Stimulated activated CD4-positive, alpha-beta T cell treated with anti-CD3 and anti-CD28 coated beads, TNF-alpha, amount 100 ng/mL, for 1 hour (primary cell): Measurements from ENCODE around the gene CERS6.
"Not testable (repeated sequence)": the region's sequence is repeated elsewhere in the genome, so short reads cannot be mapped to it uniquely, and the experiment has no call there.

Source experiments
- DNase-seq, 3 donors: peaks; one replicate each; pipeline ENCODE4 v3.0.0-alpha.2; 2020; ENCODE audit warnings: low read depth in 3 of 3, low spot score in 1 of 3

Gene CERS6, protein sequence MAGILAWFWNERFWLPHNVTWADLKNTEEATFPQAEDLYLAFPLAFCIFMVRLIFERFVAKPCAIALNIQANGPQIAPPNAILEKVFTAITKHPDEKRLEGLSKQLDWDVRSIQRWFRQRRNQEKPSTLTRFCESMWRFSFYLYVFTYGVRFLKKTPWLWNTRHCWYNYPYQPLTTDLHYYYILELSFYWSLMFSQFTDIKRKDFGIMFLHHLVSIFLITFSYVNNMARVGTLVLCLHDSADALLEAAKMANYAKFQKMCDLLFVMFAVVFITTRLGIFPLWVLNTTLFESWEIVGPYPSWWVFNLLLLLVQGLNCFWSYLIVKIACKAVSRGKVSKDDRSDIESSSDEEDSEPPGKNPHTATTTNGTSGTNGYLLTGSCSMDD

GRCh38 chr2:168455645-168456520 lies at the start of gene CERS6:
Gene CERS6 (plus strand): TSS chr2:168456272. CDS start chr2:168456449, 177 bp downstream.
- peak; percentile 30 to 61 (median 55) for DNase-seq

GRCh38 chr2:168412301-168412700 lies 43.8 kb upstream of the CERS6 start:
- not testable (repeated sequence) for DNase-seq

DNA sequence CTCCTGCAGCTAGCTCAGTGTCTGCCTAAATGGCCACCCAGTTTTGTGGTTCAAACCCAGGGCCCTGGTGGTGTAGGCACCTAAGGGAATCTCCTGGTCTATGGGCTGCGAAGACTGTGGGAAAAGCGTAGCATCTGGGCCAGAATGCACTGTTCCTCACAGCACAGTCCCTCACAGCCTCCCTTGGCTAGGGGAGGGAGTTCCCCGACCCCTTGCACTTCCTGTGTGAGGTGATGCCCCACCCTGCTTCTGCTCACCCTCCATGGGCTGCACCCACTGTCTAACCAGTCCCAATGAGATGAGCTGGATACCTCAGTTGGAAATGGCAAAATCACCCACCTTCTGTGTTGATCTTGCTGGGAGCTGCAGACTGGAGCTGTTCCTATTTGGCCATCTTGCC lies 43.0 kb upstream of the CERS6 start:
- not testable (repeated sequence) for DNase-seq

DNA sequence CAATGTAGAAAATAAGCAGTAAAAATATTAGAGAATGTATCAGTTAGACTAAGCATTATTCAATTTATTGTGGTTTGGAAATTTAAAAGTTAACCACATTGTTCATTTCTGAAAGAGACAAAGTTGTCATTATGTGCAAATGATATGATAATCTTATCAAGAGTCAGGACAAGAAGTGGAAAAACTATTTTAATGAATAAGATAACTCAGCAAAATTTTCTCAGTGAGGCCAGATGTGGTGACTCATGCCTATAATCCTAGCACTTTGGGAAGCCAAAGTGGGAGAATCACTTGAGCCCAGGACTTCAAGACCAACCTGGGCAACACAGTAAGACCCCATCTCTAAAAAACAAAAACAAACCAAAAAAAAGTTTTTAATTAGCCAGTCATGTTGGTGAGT lies 39.5 kb upstream of the CERS6 start:
- no peak for DNase-seq

DNA sequence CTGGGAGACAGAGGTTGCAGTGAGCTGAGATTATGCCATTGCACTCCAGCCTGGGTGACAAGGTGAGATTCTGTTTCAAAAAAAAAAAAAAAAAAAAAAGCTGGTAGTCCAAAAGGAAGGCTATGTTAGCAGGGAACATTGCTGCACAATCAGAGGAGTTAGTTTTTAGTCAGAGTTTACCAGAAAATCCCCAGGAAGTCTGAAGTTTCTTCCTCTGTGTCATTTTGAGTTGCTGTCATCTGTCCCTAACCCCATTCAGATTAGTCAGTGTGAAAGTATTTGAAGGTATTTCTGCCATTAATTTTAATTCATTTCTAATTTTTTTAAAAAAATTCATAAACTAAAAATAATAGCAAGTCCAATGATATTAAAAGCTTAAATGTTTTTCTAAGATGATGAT lies 33.5 kb upstream of the CERS6 start:
- DNase-seq, result no peak

DNA sequence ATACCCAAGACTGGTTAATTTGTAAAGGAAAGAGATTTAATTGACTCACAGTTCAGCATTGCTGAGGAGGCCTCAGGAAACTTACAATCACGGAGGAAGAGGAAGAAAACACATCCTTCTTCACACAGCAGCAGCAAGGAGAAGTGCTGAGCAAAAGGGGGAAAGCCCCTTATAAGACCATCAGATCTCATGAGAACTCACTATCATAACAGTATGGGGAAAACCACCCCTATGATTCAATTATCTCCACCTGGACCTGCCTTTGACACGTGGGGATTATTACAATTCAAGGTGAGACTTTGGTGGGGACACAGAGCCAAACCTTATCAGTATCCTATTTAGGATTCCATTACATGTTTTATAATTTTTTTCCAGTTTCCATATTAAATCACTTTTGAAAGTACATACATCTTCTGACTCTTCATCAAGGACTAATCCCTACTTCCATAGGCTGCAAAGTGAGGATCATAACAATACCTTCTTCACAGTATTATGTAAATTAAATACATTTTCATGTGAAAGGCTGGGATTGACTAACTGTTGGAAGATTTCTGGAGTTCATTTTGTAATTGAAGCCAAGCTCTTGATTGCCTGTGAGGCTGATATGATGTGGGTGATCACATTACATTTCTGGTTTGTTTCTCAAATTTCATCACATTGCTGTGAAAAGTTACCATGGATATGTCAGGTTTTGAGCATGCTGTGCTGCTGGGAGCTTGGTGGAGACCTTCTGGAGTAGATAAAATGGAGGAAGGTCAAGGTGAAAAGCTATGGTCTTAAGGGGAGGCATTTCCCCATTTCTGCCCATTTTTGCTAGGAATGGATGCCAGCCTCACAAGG lies 31.7 kb upstream of the CERS6 start:
- no peak for DNase-seq

GRCh38 chr2:168424971-168425370 lies 31.1 kb upstream of the CERS6 start:
- no peak for DNase-seq

- DNase-seq, result no peak
These were observed 29.2 kb upstream of the CERS6 start for GRCh38 chr2:168426861-168427260.

DNA sequence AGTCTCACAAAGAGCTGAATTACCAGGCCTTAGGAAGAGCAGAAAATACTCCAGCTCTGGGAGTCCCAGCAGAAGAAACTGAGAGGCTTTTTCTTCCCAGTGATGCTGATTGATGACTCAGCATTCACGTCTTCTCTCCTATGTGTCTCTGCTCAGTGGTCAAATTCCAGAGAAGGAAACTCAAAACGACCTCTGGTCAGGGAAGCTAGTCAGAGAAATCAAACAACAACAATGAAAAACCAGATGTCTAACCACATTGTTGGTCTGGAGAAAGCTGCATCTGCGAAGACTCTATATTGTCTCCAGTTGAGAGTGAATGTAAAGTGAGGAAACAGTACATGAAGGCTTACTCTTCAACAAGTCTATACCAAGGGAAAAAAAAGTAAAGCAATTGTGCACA lies 28.6 kb upstream of the CERS6 start:
- no peak for DNase-seq

DNA sequence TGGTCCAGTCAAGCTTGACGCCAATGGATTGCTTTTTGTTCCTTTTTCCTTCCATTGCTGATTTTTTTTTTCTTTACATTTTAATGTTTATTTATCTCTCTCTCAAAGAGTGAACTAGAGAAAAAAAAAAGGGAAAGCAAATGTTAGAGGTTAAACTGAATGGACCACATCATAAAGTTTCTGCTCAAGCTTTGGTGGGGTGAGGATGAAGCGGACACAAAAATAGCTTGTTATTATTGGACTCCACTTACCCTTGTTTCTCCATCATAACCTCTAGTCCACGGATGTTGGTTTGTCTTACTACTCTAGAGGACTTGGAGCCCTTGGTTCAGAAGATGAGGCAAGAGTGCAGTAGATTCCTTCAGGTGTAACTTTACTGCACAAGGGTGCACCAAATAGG lies 27.6 kb upstream of the CERS6 start:
- no peak for DNase-seq

DNA sequence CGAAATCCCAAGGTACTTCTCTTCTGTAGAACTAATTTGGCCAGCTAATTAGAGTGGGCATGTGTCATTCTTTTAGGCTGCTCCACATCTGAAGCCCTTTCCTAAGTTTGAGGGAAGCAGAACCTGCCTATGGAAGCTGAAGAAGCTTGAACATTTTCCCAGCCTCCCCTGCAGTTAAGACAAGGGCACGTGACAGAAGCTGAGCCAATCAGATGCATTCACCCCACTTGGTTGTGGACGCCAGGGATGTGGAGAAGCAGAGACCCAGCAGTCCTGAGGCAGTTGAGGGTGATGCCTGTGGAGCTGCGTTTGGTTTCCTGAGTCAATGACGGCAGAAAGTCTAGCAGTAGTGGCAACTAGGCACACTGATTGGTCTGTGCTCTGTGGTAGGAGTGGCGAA lies 26.1 kb upstream of the CERS6 start:
- no peak for DNase-seq

GRCh38 chr2:168430431-168430830 lies 25.6 kb upstream of the CERS6 start:
- DNase-seq, result no peak

- DNase-seq, result no peak
These were observed 24.6 kb upstream of the CERS6 start for GRCh38 chr2:168431301-168432024.

- DNase-seq, result no peak
These were observed 24.0 kb upstream of the CERS6 start for GRCh38 chr2:168432100-168432499.

DNA sequence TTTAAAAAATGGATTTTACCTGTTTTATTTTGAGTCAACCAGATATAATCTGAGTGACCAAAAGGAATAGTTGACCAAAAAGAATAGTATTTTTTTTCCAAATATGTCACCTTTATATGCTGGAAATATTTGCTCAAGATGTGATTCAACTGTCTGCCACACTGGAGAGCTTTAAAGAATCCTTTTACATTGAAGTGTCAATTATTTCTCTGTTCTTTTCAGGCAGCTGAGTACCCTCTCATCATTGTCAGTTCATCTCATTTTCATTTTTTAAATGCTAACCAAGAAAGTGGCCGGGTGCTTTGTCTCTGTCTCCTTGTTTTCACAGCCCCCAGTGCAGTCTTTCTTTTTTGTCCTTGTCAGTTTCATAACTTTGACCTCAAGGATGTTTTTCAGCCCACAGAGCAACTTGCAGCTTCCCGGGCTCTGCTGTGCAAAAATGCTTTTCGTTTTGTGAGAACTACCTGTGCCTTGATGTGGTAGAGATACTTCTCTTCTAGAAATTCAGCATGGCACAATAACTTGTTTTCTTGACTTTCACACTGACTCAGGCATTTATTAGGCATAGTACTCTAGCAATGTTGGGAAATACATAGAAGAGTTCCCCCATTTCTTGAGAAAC lies 23.4 kb upstream of the CERS6 start:
- no peak for DNase-seq

DNA sequence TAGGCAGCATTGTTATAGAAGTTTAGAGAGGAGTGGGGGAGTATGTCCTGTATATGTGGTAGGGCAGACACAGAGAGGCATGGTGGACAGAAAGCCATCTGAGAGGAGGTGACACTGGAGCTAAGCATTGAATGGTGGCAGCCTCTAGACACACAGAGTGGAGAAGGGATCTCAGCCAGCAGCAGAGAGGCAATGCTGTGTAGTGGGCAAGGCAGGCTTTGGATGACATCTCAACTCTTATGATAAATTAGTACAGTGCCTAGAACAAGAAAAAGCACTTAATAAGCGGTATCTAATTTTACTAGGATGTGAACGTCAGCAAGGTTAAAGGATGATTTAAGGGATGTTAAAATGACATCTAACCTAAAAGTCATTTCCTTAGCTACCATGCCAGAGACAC lies 22.5 kb upstream of the CERS6 start:
- DNase-seq, result no peak

GRCh38 chr2:168434146-168434545 lies 21.9 kb upstream of the CERS6 start:
- DNase-seq, result no peak

GRCh38 chr2:168436840-168437239 lies 19.2 kb upstream of the CERS6 start:
- no peak for DNase-seq

- no peak for DNase-seq
These were observed 17.5 kb upstream of the CERS6 start for GRCh38 chr2:168438553-168438952.

DNA sequence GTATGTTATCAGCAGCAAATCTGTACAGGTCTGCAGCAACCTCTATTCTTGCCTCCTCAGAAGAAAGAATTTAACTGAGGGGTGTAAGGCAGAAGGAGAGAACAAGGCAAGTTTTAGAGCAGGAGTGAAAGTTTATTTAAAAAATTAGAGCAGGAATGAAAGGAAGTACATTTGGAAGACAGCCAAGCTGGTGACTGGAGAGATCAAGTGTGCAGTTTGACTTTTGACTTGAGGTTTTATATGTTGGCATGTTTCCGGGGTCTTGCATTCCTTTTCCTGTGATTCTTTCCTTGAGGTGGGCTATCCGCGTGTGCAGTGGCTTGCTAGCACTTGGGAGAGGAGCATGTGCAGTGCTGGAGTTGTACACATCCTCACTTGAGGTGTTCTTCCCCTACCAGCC lies 16.5 kb upstream of the CERS6 start:
- DNase-seq, result no peak
